ENCODE results near the gene FBXO7.

GRCh38 chr22:32522237-32522636, 47.6 kb downstream of the FBXO7 start:
- TF ChIP-seq POLR2AphosphoS5 (IDR thresholded peaks at IDR 0.05; ENCODE audit: low read depth, low read length) (no peak), POLR2A (IDR thresholded peaks at IDR 0.05; ENCODE audit: low read depth, low read length) (no peak), TAF1 (IDR thresholded peaks at IDR 0.05; ENCODE audit: borderline replicate concordance, low read depth, low read length) (no peak)
